Fibroblast of upper back skin (primary cell): ENCODE results near the gene FBXL20.
"Not testable (repeated sequence)": the region's sequence is repeated elsewhere in the genome, so short reads cannot be mapped to it uniquely, and the experiment has no call there.

Source experiments
- DNase-seq: peaks from one replicate; pipeline ENCODE4 v3.0.0-alpha.2; 2013

Gene FBXL20

GRCh38 chr17:39401412-39402243 lies at the start of gene FBXL20:
Gene FBXL20, minus strand, starts transcription at chr17:39401626. Its CDS starts 224 bp downstream, at chr17:39401402.
- peak; percentile 91 for DNase-seq

GRCh38 chr17:39450847-39451581 lies 49.6 kb upstream of the FBXL20 start, which contains the start of gene MED1:
Gene MED1, minus strand, starts transcription at chr17:39451263. Its CDS starts 201 bp downstream, at chr17:39451062.
- DNase-seq: peak; percentile 99

GRCh38 chr17:39450051-39450450 lies 48.6 kb upstream of the FBXL20 start:
- DNase-seq: no peak

GRCh38 chr17:39447561-39447960 lies 46.1 kb upstream of the FBXL20 start:
- no peak for DNase-seq

- no peak for DNase-seq
Observed at GRCh38 chr17:39443326-39443725, 41.9 kb upstream of the FBXL20 start.

GRCh38 chr17:39439868-39440267 lies 38.4 kb upstream of the FBXL20 start:
- DNase-seq: not testable (repeated sequence)

GRCh38 chr17:39429600-39429999 lies 28.2 kb upstream of the FBXL20 start:
- no peak for DNase-seq

- DNase-seq: no peak
Observed at GRCh38 chr17:39416141-39416540, 14.7 kb upstream of the FBXL20 start.

GRCh38 chr17:39410279-39410678 lies 8.9 kb upstream of the FBXL20 start:
- DNase-seq: no peak

GRCh38 chr17:39408360-39408759 lies 6.9 kb upstream of the FBXL20 start:
- DNase-seq: no peak

GRCh38 chr17:39406951-39407350 lies 5.5 kb upstream of the FBXL20 start:
- DNase-seq: no peak

GRCh38 chr17:39405436-39405835 lies 4.0 kb upstream of the FBXL20 start:
- no peak for DNase-seq

GRCh38 chr17:39404542-39405378 lies 3.3 kb upstream of the FBXL20 start:
- peak; percentile 92 for DNase-seq

- no peak for DNase-seq
Observed at GRCh38 chr17:39402890-39403605, 1.6 kb upstream of the FBXL20 start.

- peak; percentile 94 for DNase-seq
Observed at GRCh38 chr17:39402244-39402889, 941 bp upstream of the FBXL20 start.

GRCh38 chr17:39400547-39401411 lies 647 bp downstream of the FBXL20 start:
- DNase-seq: no peak

- no peak for DNase-seq
Observed at GRCh38 chr17:39399791-39400190, 1.6 kb downstream of the FBXL20 start.

- DNase-seq: no peak
Observed at GRCh38 chr17:39393736-39394135, 7.7 kb downstream of the FBXL20 start.

GRCh38 chr17:39391448-39391847 lies 10.0 kb downstream of the FBXL20 start:
- no peak for DNase-seq

- DNase-seq: no peak
Observed at GRCh38 chr17:39385040-39385439, 16.4 kb downstream of the FBXL20 start.

- DNase-seq: no peak
Observed at GRCh38 chr17:39380144-39380543, 21.3 kb downstream of the FBXL20 start.
